Sigmoid colon (tissue), 7 donors: ENCODE results near the gene TAP1. TPM values are rescaled to one million over a fixed set of nuclear protein-coding genes. Genes with fewer than 3 reads are reported as not detected.

Experiments
- DNase-seq: peaks from one replicate; pipeline ENCODE4 v3.0.0-alpha.2; 2019
- H3K27ac ChIP-seq, 4 donors: fragments of 200-600 bp; sonication (generic); one replicate each; pipeline ENCODE4 v1.5.1; 2016 to 2019; ENCODE audit warnings: mild to moderate bottlenecking in 1 of 4
- H3K27me3 ChIP-seq, 3 donors: fragments of 200-600 bp; sonication (generic); one replicate each; pipeline ENCODE4 v1.5.1; 2019; ENCODE audit warnings: mild to moderate bottlenecking in 1 of 3
- H3K36me3 ChIP-seq, 4 donors: fragments of 200-600 bp; sonication (generic); one replicate each; pipeline ENCODE4 v1.5.1; 2016 to 2019
- H3K4me1 ChIP-seq, 4 donors: fragments of 200-600 bp; sonication (generic); one replicate each; pipeline ENCODE4 v1.5.1; 2017 to 2019
- H3K4me3 ChIP-seq, 4 donors: fragments of 200-600 bp; sonication (generic); one replicate each; pipeline ENCODE4 v1.5.1; 2017 to 2019; ENCODE audit warnings: mild to moderate bottlenecking in 2 of 4, moderate library complexity in 1 of 4
- H3K9me3 ChIP-seq, 4 donors: fragments of 200-600 bp in 3 of 4; sonication (generic) in 3 of 4; one replicate each; pipeline versions ENCODE4 v1.5.1 to v1.6.1; 2013 to 2019
- EP300 ChIP-seq, 4 donors: sonication (generic); formaldehyde crosslinking; IDR thresholded peaks; one replicate each; pipeline ENCODE4 v1.6.1; 2017; ENCODE audit warnings: antibody characterized with exemption in 4 of 4
- POLR2A ChIP-seq, 2 donors: fragments of 450-650 bp; IDR thresholded peaks; one replicate each; pipeline ENCODE4 v1.6.1; 2016; ENCODE audit warnings: antibody characterized with exemption in 2 of 2, mild to moderate bottlenecking in 2 of 2, moderate library complexity in 2 of 2
- POLR2AphosphoS5 ChIP-seq, 4 donors: sonication (generic); formaldehyde crosslinking; IDR thresholded peaks; one replicate each; pipeline ENCODE4 v1.6.1; 2017; ENCODE audit warnings: antibody characterized with exemption in 4 of 4
- WGBS, 2 donors: extraction: QIAGEN DNeasy Blood & Tissue Kit; methylation state at CpG; one replicate each; pipeline ENCODE4 v1.1.7; 2013; 5-methylcytosine and 5-hydroxymethylcytosine counted together
- intact Hi-C: fragments of 100-400 bp; cut with DNase I; formaldehyde crosslinking; loops from one replicate; pipeline ENCODE4 v1.15.1; 2023
- polyA plus RNA-seq, 3 donors: library from polyadenylated mRNA; stranded (reverse); fragments of 200-250 nt; gene quantifications; one replicate each; pipeline ENCODE4 v1.2.3, GENCODE V29; 2013
- total RNA-seq, 4 donors: library from RNA; depleted of rRNA; stranded (reverse); fragments of >200 nt; gene quantifications; one replicate each; pipeline ENCODE4 v1.1.0, GENCODE V29; 2016
- TF ChIP-seq, protein P1 (sequence below), 4 experiments: fragments of 450-650 bp in 3 of 4; fragments of 200-600 bp in 1 of 4; IDR thresholded peaks; one replicate each; pipeline ENCODE4 v1.5.1; 2016 to 2019; ENCODE audit warnings: antibody characterized with exemption in 4 of 4, mild to moderate bottlenecking in 3 of 4, moderate library complexity in 2 of 4
- donor health status: healthy with polysubstance abuse.
- donor health status: Bipolar disorder and iron deficiency.
- donor health status: healthy.

TAP1 gene
- total and polyA plus RNA-seq, 7 donors: 11.4 to 211 (median 23.5) TPM

DNA sequence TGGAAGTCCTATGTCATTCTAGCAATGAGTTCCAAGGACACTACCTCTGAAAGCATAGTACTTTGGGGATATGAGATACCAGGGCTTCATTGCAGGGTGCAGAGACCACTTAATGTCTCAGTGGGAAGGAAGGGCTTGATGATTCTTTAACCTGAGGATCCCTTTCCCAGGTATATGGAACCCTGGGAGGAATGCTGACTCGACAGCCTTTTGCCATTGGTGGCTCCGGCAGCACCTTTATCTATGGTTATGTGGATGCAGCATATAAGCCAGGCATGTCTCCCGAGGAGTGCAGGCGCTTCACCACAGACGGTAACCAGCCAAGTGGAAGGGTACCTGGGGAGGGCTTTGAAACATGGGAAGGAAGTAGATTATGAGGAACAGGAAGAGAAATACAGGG is 4.7 kb upstream of the TAP1 start:
- 85 to 94% methylated on average over 5 of the region's 5 CpGs for WGBS, 2 donors
- no peak overlapping the region for H3K27ac ChIP-seq
- no peaks in the 10 kb centered on the region for H3K9me3 ChIP-seq
- H3K36me3 ChIP-seq: peaks cover 0 to 30% (median 9%) of the 10 kb centered on the region in 4 donors
- TF ChIP-seq POLR2AphosphoS5 (IDR thresholded peaks at IDR 0.05) (no peak), EP300 (IDR thresholded peaks at IDR 0.05) (no peak), POLR2A (IDR thresholded peaks at IDR 0.05) (no peak)
- TF ChIP-seq, protein P1, sequence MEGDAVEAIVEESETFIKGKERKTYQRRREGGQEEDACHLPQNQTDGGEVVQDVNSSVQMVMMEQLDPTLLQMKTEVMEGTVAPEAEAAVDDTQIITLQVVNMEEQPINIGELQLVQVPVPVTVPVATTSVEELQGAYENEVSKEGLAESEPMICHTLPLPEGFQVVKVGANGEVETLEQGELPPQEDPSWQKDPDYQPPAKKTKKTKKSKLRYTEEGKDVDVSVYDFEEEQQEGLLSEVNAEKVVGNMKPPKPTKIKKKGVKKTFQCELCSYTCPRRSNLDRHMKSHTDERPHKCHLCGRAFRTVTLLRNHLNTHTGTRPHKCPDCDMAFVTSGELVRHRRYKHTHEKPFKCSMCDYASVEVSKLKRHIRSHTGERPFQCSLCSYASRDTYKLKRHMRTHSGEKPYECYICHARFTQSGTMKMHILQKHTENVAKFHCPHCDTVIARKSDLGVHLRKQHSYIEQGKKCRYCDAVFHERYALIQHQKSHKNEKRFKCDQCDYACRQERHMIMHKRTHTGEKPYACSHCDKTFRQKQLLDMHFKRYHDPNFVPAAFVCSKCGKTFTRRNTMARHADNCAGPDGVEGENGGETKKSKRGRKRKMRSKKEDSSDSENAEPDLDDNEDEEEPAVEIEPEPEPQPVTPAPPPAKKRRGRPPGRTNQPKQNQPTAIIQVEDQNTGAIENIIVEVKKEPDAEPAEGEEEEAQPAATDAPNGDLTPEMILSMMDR (IDR thresholded peaks at IDR 0.05): no peak
- no peak overlapping the region for H3K4me3 ChIP-seq
- peaks cover 0 to 16% (median 11%) of the 10 kb centered on the region in 4 donors for H3K4me1 ChIP-seq
- H3K27me3 ChIP-seq: no peaks in the 10 kb centered on the region
- no peak for DNase-seq
- intact Hi-C loops: no loop called here

DNA sequence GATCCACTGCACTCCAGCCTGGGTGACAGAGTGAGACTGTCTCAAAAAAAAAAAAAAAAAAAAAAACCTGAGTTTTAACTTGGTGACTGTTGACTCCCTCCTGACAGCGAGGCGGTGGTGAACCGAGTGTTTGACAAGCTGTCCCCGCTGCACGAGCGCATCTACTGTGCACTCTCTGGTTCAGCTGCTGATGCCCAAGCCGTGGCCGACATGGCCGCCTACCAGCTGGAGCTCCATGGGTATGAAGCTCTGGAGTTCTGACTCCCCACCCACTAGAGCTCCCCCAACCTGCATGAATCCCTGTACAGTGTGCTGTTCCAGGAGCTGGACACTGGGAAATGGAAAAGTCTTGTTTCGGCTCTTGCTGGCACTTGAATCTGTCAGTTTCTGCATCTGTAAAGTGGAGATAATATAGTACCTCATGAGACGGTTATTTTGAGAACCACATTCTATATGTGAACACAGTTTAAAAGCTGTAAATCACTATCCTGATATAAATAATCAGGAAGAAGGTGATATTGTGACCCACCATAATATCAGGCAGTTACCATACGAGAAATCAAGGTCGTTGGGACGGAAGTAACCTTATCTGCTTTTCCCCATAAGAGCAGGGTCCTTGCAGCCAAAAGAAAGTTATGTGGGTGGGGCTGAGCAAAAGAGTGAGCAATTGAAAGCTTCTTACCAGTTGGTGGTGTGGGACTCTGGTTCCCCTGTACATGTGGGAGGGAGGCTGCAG is 3.8 kb upstream of the TAP1 start:
- Histone ChIP-seq H3K4me1 (peaks cover 0 to 18% (median 15%) of the 10 kb centered on the region in 4 donors), H3K36me3 (peaks cover 0 to 30% (median 9%) of the 10 kb centered on the region in 4 donors), H3K9me3 (no peaks in the 10 kb centered on the region), H3K27ac (no peak overlapping the region), H3K27me3 (no peaks in the 10 kb centered on the region), H3K4me3 (no peak overlapping the region)
- 87 to 89% methylated on average over 14 of the region's 14 CpGs for WGBS, 2 donors
- intact Hi-C loops: no loop called here
- DNase-seq: no peak
- TF ChIP-seq EP300 (IDR thresholded peaks at IDR 0.05) (no peak), POLR2AphosphoS5 (IDR thresholded peaks at IDR 0.05) (no peak), POLR2A (IDR thresholded peaks at IDR 0.05) (no peak)
- TF ChIP-seq, protein P1 (IDR thresholded peaks at IDR 0.05): no peak

DNA sequence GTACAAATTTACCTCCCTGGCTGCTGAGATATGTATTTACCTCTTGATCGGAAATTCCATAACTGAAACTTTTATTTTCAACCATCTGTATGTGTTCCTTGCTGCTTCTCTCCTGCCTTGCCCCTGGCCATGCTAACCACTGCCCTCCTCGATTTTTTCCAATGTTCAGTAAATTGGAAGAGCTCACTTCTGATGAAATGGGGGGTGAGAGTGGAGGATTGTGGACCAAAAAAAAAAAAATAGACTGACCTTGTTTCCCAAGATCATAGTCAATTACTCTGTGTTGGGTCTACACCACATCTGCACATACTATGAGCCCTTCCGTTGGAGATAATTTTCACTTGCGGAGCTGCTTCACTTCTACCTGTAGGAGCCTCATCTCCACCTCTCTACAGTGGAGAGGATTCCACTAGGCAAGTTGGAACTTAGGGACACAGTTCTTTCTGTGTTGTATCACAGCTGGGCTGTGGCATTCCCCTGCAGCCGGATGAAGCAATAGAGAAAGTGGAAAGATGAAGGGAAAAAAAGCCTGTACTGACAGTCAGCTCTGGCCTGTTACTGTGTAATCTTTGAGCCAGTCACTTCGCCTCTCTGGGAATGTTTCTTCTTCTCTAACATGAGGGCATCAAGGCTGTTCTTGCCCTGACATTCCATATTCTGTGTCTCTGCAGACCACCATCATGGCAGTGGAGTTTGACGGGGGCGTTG is 2.1 kb upstream of the TAP1 start:
- peaks cover 0 to 41% (median 15%) of the 10 kb centered on the region in 4 donors for H3K36me3 ChIP-seq
- peak overlapping the region; percentile 96 to 99 (median 98) for H3K27ac ChIP-seq
- no peak for DNase-seq
- H3K4me1 ChIP-seq: peaks cover 0 to 35% (median 26%) of the 10 kb centered on the region in 4 donors
- TF ChIP-seq, protein P1 (IDR thresholded peaks at IDR 0.05): no peak
- no peak overlapping the region for H3K4me3 ChIP-seq
- H3K9me3 ChIP-seq: no peaks in the 10 kb centered on the region
- WGBS, 2 donors: 83 to 85% methylated on average over 8 of the region's 8 CpGs
- no peaks in the 10 kb centered on the region for H3K27me3 ChIP-seq
- intact Hi-C loops: no loop called here

DNA sequence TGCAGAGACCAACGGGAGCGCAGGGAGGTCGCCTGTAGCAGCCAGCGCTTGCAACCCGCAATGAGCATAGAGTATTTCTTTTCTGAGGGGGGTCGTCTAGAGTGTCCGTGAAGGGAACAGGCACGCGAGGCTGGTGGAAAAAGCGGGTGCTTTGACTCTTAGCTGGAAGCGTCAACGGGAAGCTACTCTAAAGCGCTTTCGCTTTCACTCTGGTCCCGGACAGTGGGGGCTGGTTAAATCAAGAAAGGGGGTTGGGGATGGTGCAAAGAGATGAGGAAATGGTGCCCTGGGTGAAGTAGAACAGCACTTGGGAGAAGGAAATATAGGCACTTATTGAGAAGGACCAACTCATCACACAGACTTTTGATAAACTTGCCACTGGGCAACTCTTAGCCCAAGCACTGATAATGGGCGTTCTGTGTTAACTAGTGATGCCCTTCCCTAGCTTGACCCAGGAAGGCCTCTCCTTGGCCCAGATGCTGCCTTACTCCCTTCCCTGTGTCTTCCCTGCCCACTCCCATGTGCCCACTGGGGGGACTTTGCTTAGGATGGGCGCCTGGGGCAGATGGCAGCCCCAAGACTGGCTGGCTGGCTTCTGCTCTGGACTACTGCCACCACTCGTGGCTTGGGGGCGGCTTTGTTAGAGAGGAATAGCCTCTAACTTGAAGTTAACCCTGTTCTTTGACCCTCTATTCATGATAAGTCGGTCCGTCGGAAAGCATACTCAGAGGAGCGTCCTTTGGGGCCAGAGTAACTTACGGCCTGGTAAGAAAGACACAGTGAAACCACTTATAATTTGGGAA is 1.1 kb upstream of the TAP1 start:
- H3K9me3 ChIP-seq: no peaks in the 10 kb centered on the region
- no peaks in the 10 kb centered on the region for H3K27me3 ChIP-seq
- peak; percentile 81 for DNase-seq
- peak overlapping the region; percentile 96 to 99 (median 98) for H3K27ac ChIP-seq
- 10 to 17% methylated on average over 24 of the region's 24 CpGs for WGBS, 2 donors
- TF ChIP-seq EP300 (IDR thresholded peaks at IDR 0.05): no peak
- TF ChIP-seq POLR2AphosphoS5 (IDR thresholded peaks at IDR 0.05): no peak
- TF ChIP-seq, protein P1 (IDR thresholded peaks at IDR 0.05): no peak
- TF ChIP-seq POLR2A (IDR thresholded peaks at IDR 0.05): no peak
- H3K4me1 ChIP-seq: peaks cover 0 to 35% (median 26%) of the 10 kb centered on the region in 4 donors
- intact Hi-C loops: loop anchor here (1.0 to 5.0 kb wide), 2 partner anchors 10 to 353 kb away; partner anchors contain the start of genes PSMB8 and RING1
- peaks cover 7 to 46% (median 22%) of the 10 kb centered on the region in 4 donors for H3K36me3 ChIP-seq
- H3K4me3 ChIP-seq: peak overlapping the region; percentile 80 to 90 (median 82)
